Upper lobe of left lung (tissue), 4 donors: ENCODE measurements around the gene PRIM2.

Experiments
- EP300 ChIP-seq, 4 donors: sonication (generic); formaldehyde crosslinking; IDR thresholded peaks; one replicate each; pipeline ENCODE4 v1.5.1; 2017; ENCODE audit warnings: antibody characterized with exemption in 4 of 4, control low read depth in 2 of 4
- POLR2A ChIP-seq, 4 donors: fragments of 450-650 bp; IDR thresholded peaks; one replicate each; pipeline ENCODE4 v1.5.1; 2016 to 2017; ENCODE audit warnings: antibody characterized with exemption in 4 of 4, mild to moderate bottlenecking in 2 of 4
- TF ChIP-seq, protein P1 (sequence below), 6 experiments: fragments of 450-650 bp in 4 of 6; fragments of 200-600 bp in 2 of 6; sonication (generic) in 2 of 6; IDR thresholded peaks; one replicate each; pipeline ENCODE4 v1.5.1; 2016 to 2019; ENCODE audit warnings: antibody characterized with exemption in 6 of 6

GRCh38 chr6:57276946-57277345, 40.5 kb upstream of the PRIM2 start:
- TF ChIP-seq, protein P1, sequence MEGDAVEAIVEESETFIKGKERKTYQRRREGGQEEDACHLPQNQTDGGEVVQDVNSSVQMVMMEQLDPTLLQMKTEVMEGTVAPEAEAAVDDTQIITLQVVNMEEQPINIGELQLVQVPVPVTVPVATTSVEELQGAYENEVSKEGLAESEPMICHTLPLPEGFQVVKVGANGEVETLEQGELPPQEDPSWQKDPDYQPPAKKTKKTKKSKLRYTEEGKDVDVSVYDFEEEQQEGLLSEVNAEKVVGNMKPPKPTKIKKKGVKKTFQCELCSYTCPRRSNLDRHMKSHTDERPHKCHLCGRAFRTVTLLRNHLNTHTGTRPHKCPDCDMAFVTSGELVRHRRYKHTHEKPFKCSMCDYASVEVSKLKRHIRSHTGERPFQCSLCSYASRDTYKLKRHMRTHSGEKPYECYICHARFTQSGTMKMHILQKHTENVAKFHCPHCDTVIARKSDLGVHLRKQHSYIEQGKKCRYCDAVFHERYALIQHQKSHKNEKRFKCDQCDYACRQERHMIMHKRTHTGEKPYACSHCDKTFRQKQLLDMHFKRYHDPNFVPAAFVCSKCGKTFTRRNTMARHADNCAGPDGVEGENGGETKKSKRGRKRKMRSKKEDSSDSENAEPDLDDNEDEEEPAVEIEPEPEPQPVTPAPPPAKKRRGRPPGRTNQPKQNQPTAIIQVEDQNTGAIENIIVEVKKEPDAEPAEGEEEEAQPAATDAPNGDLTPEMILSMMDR (IDR thresholded peaks at IDR 0.05), result no peak
- TF ChIP-seq POLR2A (IDR thresholded peaks at IDR 0.05) (no peak), EP300 (IDR thresholded peaks at IDR 0.05) (no peak)
